Measurements from ENCODE around the gene PRR15.
A peak's percentile ranks its signal among the peaks of the same experiment; 100 is the strongest.

PRR15 gene

DNA sequence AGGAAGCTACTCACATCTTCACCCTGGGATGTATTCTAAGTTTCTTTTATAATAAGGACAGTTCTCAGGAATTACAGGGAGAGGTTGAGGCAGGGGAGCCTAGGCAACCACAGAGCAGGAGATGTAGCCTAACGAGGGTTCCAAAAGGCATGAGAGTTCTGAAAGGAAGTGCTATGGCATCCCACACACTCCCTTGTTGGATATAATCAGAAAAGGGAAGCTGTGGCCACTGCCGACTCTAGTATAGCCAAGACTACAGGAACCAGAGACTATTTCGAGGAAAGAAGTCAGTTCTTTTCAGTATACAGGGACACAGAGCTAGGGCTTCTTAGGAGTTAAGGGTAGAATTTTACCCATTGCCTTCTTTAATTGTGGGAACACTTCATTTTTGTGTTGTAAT is 11.0 kb downstream of the PRR15 start:
- ChIA-PET POLR2A (ENCODE audit: low non-redundant PET) (no interaction called here), CTCF (no interaction called here)
- no peak overlapping the region for H3K27ac ChIP-seq
- no peak for DNase-seq (ENCODE audit: low spot score)
- TF ChIP-seq, protein P1, sequence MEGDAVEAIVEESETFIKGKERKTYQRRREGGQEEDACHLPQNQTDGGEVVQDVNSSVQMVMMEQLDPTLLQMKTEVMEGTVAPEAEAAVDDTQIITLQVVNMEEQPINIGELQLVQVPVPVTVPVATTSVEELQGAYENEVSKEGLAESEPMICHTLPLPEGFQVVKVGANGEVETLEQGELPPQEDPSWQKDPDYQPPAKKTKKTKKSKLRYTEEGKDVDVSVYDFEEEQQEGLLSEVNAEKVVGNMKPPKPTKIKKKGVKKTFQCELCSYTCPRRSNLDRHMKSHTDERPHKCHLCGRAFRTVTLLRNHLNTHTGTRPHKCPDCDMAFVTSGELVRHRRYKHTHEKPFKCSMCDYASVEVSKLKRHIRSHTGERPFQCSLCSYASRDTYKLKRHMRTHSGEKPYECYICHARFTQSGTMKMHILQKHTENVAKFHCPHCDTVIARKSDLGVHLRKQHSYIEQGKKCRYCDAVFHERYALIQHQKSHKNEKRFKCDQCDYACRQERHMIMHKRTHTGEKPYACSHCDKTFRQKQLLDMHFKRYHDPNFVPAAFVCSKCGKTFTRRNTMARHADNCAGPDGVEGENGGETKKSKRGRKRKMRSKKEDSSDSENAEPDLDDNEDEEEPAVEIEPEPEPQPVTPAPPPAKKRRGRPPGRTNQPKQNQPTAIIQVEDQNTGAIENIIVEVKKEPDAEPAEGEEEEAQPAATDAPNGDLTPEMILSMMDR (conservative IDR thresholded peaks at IDR 0.05; ENCODE audit: low read depth), result no peak

DNA sequence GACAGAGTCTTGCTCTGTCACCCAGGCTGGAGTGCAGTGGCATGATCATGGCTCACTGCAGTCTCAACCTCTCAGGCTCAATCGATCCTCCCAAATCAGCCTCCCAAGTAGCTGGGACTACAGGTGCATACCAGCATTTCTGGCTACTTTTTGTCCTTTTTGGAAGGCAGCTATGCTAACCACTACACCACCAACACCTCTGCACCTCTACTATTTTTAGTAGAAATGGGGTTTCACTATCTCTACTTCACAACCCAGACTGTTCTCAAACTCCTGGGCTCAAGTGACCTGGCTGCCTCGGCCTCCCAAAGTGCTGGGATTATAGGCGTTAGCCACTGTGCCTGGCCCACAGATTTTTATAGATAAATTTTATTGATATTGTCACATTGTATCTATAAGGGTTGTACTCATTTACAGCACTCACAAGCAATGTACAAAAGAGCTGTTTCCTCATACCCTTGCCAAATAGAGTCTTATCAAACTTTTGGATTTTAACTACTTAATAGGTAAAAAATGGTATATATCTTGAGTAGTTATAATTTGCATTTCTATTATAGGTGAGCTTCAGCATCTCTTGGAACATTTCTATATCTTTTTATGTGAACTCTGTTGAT is 23.7 kb downstream of the PRR15 start:
- TF ChIP-seq, protein P1 (conservative IDR thresholded peaks at IDR 0.05; ENCODE audit: low read depth), result no peak
- CTCF ChIA-PET, result interaction anchor here (0.6 to 2.1 kb wide), 2 partner anchors 12 to 16 kb away, joined by 5 to 6 read pairs; no protein-coding TSS in a partner anchor
- DNase-seq (ENCODE audit: low spot score), result no peak
- POLR2A ChIA-PET (ENCODE audit: low non-redundant PET), result no interaction called here
- H3K27ac ChIP-seq, result no peak overlapping the region

DNA sequence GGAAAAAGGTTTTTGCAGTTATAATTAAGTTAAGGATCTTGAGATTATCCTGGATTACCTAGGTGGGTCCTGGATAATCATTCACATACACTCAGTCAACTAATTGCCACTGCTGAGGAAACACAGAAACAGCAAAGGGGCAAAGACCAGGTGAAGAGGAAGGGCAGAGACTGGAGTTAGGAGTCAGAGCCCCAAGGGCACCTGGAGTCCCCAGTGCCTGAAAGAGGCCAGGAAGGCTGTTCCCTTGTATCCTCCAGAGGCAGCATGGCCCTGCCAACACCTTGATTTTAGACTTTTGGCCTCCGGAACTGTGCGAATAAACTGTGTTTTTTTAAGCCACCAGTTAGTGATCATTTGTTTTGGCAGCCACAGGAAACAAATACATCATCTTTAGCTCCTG is 24.6 kb downstream of the PRR15 start:
- TF ChIP-seq, protein P1 (conservative IDR thresholded peaks at IDR 0.05; ENCODE audit: low read depth), result no peak
- no peak for DNase-seq (ENCODE audit: low spot score)
- ChIA-PET CTCF (interaction anchor here (0.6 to 2.1 kb wide), 3 partner anchors 11 to 16 kb away, joined by 5 to 7 read pairs (median 6); no protein-coding TSS in a partner anchor), POLR2A (ENCODE audit: low non-redundant PET) (no interaction called here)
- H3K27ac ChIP-seq, result no peak overlapping the region

DNA sequence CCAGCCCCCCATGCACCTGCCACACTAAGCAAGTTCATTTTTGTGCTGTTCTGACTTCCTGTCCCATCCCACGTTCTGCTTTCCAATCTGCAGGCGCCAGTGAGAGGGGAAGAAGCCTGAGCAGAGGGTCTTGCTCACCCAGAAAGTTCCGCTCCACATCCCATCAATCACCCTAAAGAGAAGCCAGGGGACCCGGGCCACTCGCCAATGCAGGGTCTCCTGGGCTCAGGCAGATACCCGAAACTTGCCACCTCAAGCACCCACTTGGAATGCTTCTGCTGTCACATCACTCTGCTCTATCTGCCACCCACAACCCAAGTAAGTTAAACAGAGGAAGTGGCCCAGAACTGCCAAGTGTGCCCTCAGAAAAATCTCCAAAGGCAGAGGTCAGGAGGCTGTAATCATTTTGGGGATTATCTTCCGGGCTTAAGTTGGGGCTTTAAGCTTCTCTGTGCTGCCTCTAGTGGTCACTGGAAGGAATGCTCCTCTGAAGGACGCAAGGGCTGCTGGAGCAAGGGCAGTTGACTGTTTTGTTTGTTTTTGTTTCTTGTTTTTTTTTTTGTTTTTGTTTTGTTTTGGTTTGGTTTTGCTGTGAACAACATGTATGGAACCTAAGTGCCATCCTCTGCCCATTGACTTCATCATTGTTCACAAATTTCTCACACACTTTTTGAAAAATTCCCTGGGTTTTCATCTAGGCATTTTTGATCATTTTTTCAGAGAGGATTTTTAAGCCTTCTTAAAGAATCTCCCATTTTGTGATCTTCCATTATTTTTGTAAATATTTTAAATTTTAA is 25.5 kb downstream of the PRR15 start:
- ChIA-PET CTCF (interaction anchor here (0.6 to 2.1 kb wide), 13 partner anchors 10 to 1599 kb away, joined by 3 to 7 read pairs (median 4); no protein-coding TSS in a partner anchor), POLR2A (ENCODE audit: low non-redundant PET) (no interaction called here)
- peak; percentile 55 for DNase-seq (ENCODE audit: low spot score)
- no peak overlapping the region for H3K27ac ChIP-seq
- TF ChIP-seq, protein P1 (conservative IDR thresholded peaks at IDR 0.05; ENCODE audit: low read depth), result peak; percentile 92

DNA sequence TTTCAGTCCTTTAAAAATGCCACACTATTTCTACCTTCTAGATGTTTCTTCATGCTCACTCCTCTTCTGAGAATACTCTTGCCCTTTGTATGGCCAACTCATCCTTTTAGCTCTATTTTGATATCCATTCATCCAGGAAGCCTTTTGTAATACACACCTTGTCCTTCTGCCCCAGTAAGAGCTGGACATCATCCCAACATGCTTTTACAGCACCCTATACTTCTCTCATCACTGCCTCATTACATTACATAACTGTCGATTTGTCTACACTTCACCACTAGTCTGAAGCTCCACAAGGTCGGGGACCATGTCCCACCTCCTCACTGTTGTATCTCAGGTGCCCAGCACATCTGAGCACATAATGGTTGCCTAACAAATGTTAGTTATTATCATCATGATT is 29.2 kb downstream of the PRR15 start:
- DNase-seq (ENCODE audit: low spot score), result no peak
- ChIA-PET POLR2A (ENCODE audit: low non-redundant PET) (no interaction called here), CTCF (no interaction called here)
- no peak overlapping the region for H3K27ac ChIP-seq
- TF ChIP-seq, protein P1 (conservative IDR thresholded peaks at IDR 0.05; ENCODE audit: low read depth), result no peak

DNA sequence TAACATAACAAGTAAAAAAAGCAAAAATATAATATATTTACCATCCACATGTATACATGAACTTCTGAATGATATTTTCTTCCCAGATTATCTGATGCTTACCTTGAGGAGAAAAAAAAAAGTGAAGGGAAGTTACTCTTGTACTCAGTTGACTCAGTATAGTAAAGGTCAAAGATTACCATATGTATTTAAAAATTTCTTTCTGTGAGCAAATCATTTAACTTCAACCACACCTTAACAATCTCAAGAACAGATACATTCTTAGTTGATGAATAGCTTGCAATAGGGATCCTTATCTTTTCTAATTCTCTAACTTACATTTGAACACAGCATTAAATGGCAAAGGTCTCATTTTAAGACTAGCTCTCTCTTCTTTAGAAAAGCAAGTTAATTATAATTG is 29.8 kb downstream of the PRR15 start:
- H3K27ac ChIP-seq, result no peak overlapping the region
- CTCF ChIA-PET, result no interaction called here

More for the DNA sequence above, 29.8 kb downstream of the PRR15 start:
- DNase-seq (ENCODE audit: low spot score), result peak; percentile 47
- TF ChIP-seq, protein P1 (conservative IDR thresholded peaks at IDR 0.05; ENCODE audit: low read depth), result no peak
- POLR2A ChIA-PET (ENCODE audit: low non-redundant PET), result no interaction called here

Measured in RWPE1 (cell line).